Measurements from ENCODE around the gene MATR3. TPM values are rescaled to one million over a fixed set of nuclear protein-coding genes. Genes with fewer than 3 reads are reported as not detected.

MATR3 gene
- total RNA-seq, 3 donors from 2014 or later, result 213 to 349 (median 279) TPM

- peak; percentile 57 to 69 for DNase-seq (ENCODE audit: low spot score in 2 of 2)
- H3K36me3 ChIP-seq, result no peaks in the 10 kb centered on the region
- intact Hi-C loops (cut with DNase I; ENCODE audit: low total_unique reads), result loop anchor here (5.0 to 10.0 kb wide), 2 partner anchors 100 to 1363 kb away; partner anchors contain the start of gene PROB1
- no peaks in the 10 kb centered on the region for H3K27me3 ChIP-seq
- H3K9me3 ChIP-seq, result no peaks in the 10 kb centered on the region
- TF ChIP-seq POLR2AphosphoS5 (IDR thresholded peaks at IDR 0.05) (peak in 2 of 3 donors; percentile 9 to 54), CTCF (IDR thresholded peaks at IDR 0.05) (no peak), POLR2A (IDR thresholded peaks at IDR 0.05) (no peak)
- H3K4me1 ChIP-seq, result peaks cover 0 to 17% of the 10 kb centered on the region in 2 donors
- peak overlapping the region; percentile 100 for H3K27ac ChIP-seq
- H3K4me3 ChIP-seq, result peak overlapping the region; percentile 86 to 99 (median 91)
Observed at GRCh38 chr5:139294374-139295165, 1.0 kb downstream of the MATR3 start.

GRCh38 chr5:139295346-139296057 lies 2.0 kb downstream of the MATR3 start:
- TF ChIP-seq POLR2AphosphoS5 (IDR thresholded peaks at IDR 0.05) (peak in 1 of 3 donors; percentile 14), POLR2A (IDR thresholded peaks at IDR 0.05) (no peak), CTCF (IDR thresholded peaks at IDR 0.05) (no peak)
- Histone ChIP-seq H3K36me3 (no peaks in the 10 kb centered on the region), H3K4me1 (peaks cover 0 to 17% of the 10 kb centered on the region in 2 donors), H3K27me3 (no peaks in the 10 kb centered on the region), H3K4me3 (peak overlapping the region; percentile 86 to 99 (median 91)), H3K9me3 (no peaks in the 10 kb centered on the region), H3K27ac (peak overlapping the region; percentile 100)
- intact Hi-C loops (cut with DNase I; ENCODE audit: low total_unique reads), result loop anchor here (10.0 kb wide), 1 partner anchor 99 kb away; the partner anchor contains the start of gene PROB1
- DNase-seq (ENCODE audit: low spot score in 2 of 2), result no peak

GRCh38 chr5:139296198-139296597 lies 2.7 kb downstream of the MATR3 start:
- H3K27me3 ChIP-seq, result no peaks in the 10 kb centered on the region
- no peaks in the 10 kb centered on the region for H3K36me3 ChIP-seq
- TF ChIP-seq POLR2A (IDR thresholded peaks at IDR 0.05) (no peak), POLR2AphosphoS5 (IDR thresholded peaks at IDR 0.05) (no peak), CTCF (IDR thresholded peaks at IDR 0.05) (no peak)
- H3K9me3 ChIP-seq, result no peaks in the 10 kb centered on the region
- peak overlapping the region; percentile 36 to 100 for H3K27ac ChIP-seq
- DNase-seq (ENCODE audit: low spot score in 2 of 2), result no peak
- H3K4me3 ChIP-seq, result peak overlapping the region in 2 of 3 donors; percentile 24 to 91
- intact Hi-C loops (cut with DNase I; ENCODE audit: low total_unique reads), result loop anchor here (10.0 kb wide), 1 partner anchor 99 kb away; the partner anchor contains the start of gene PROB1
- peaks cover 0 to 17% of the 10 kb centered on the region in 2 donors for H3K4me1 ChIP-seq

GRCh38 chr5:139296862-139297326 lies 3.4 kb downstream of the MATR3 start:
- Histone ChIP-seq H3K4me1 (peaks cover 0 to 17% of the 10 kb centered on the region in 2 donors), H3K27me3 (no peaks in the 10 kb centered on the region), H3K9me3 (no peaks in the 10 kb centered on the region), H3K36me3 (no peaks in the 10 kb centered on the region), H3K4me3 (peak overlapping the region in 1 of 3 donors; percentile 24), H3K27ac (peak overlapping the region; percentile 36 to 43)
- intact Hi-C loops (cut with DNase I; ENCODE audit: low total_unique reads), result loop anchor here (10.0 kb wide), 1 partner anchor 98 kb away; the partner anchor contains the start of gene PROB1
- no peak for DNase-seq (ENCODE audit: low spot score in 2 of 2)
- no peak for TF ChIP-seq POLR2A (IDR thresholded peaks at IDR 0.05)
- TF ChIP-seq POLR2AphosphoS5 (IDR thresholded peaks at IDR 0.05), result no peak
- no peak for TF ChIP-seq CTCF (IDR thresholded peaks at IDR 0.05)

All from breast epithelium (tissue), 4 donors.